MM.1S (cell line): ENCODE measurements around the gene WNT8B.

ENCODE experiments used
- DNase-seq: peaks from one replicate; pipeline ENCODE4 v3.0.0-alpha.2; 2015
- H2AFZ ChIP-seq: fragments of 300-600 bp; sonication (generic); 2 replicates; pipeline ENCODE4 v1.6.0; 2016; ENCODE audit warnings: antibody characterized with exemption, low read length
- H3F3A ChIP-seq: fragments of 300-600 bp; sonication (generic); 2 replicates; pipeline ENCODE4 v1.6.1; 2016; ENCODE audit warnings: mild to moderate bottlenecking, antibody characterized with exemption, low read length, moderate library complexity, mixed read lengths; ENCODE audit not compliant: insufficient read depth
- H3K27ac ChIP-seq: fragments of 300-600 bp; sonication (generic); 2 replicates; pipeline ENCODE4 v1.5.1; 2016; ENCODE audit warnings: mild to moderate bottlenecking, low read length
- H3K27me3 ChIP-seq: fragments of 300-600 bp; sonication (generic); replicated peaks from 2 replicates; pipeline ENCODE4 v1.6.0; 2016; ENCODE audit warnings: low read length; ENCODE audit not compliant: insufficient read depth
- H3K36me3 ChIP-seq: fragments of 300-600 bp; sonication (generic); replicated peaks from 2 replicates; pipeline ENCODE4 v1.6.1; 2016; ENCODE audit warnings: mild to moderate bottlenecking, low read length, mixed read lengths; ENCODE audit not compliant: insufficient read depth
- H3K4me1 ChIP-seq: fragments of 300-600 bp; sonication (generic); 2 replicates; pipeline ENCODE4 v1.6.1; 2016; ENCODE audit warnings: low read length, mixed read lengths
- H3K4me2 ChIP-seq: fragments of 300-600 bp; sonication (generic); 2 replicates; pipeline ENCODE4 v1.6.0; 2016; ENCODE audit warnings: low read depth, low read length
- H3K4me3 ChIP-seq: fragments of 300-600 bp; sonication (generic); 2 replicates; pipeline ENCODE4 v1.5.1; 2016; ENCODE audit warnings: low read length, mixed read lengths
- H3K79me2 ChIP-seq: fragments of 300-600 bp; sonication (generic); 2 replicates; pipeline ENCODE4 v1.6.1; 2016; ENCODE audit warnings: mixed run types, low read length, mixed read lengths
- H3K9ac ChIP-seq: fragments of 300-600 bp; sonication (generic); 2 replicates; pipeline ENCODE4 v1.6.1; 2016; ENCODE audit warnings: low read length, mixed read lengths
- H3K9me2 ChIP-seq: fragments of 300-600 bp; sonication (generic); replicated peaks from 2 replicates; pipeline ENCODE4 v1.6.1; 2016; ENCODE audit warnings: mild to moderate bottlenecking, low read length, mixed read lengths; ENCODE audit not compliant: insufficient read depth
- H3K9me3 ChIP-seq: fragments of 300-600 bp; sonication (generic); replicated peaks from 2 replicates; pipeline ENCODE4 v1.6.1; 2016; ENCODE audit warnings: mild to moderate bottlenecking, low read length, mixed read lengths; ENCODE audit not compliant: insufficient read depth
- H4K20me1 ChIP-seq: fragments of 300-600 bp; sonication (generic); 2 replicates; pipeline ENCODE4 v1.6.1; 2016; ENCODE audit warnings: mild to moderate bottlenecking, low read length, moderate library complexity, mixed read lengths; ENCODE audit not compliant: insufficient read depth
- CTCF ChIP-seq: fragments of 300-600 bp; sonication (generic); IDR thresholded peaks from 2 replicates; pipeline ENCODE4 v1.5.1; 2016; ENCODE audit warnings: antibody characterized with exemption, low read length, mixed read lengths
- EZH2 ChIP-seq: fragments of 300-600 bp; sonication (generic); optimal IDR thresholded peaks from 2 replicates; pipeline ENCODE3; 2017; ENCODE audit warnings: low read depth, mild to moderate bottlenecking, antibody characterized with exemption, low read length, mixed read lengths
- EZH2phosphoT487 ChIP-seq: fragments of 300-600 bp; sonication (generic); IDR thresholded peaks from 2 replicates; pipeline ENCODE4 v1.6.1; 2018; ENCODE audit warnings: antibody characterized with exemption, low read length

WNT8B gene

GRCh38 chr10:100529475-100530298 lies 66.9 kb downstream of the WNT8B start, which contains the start of gene NDUFB8:
Gene NDUFB8 (minus strand): TSS chr10:100529871. CDS start chr10:100529851, 20 bp downstream.
- Histone ChIP-seq H2AFZ (peak within 1 kb of the TSS; percentile 96), H3K4me3 (peak within 1 kb of the TSS; percentile 99), H3K27ac (peak within 1 kb of the TSS; percentile 54; the same call in 1 of the 2 replicates), H4K20me1 (no peaks in the 10 kb centered on the region), H3K79me2 (peaks cover 41% of the 10 kb centered on the region), H3K36me3 (peaks cover 7% of the 10 kb centered on the region; the same call in 1 of the 2 replicates), H3K27me3 (no peaks in the 10 kb centered on the region), H3K9ac (peak within 1 kb of the TSS; percentile 94), H3K9me2 (no peaks in the 10 kb centered on the region), H3F3A (peaks cover 19% of the 10 kb centered on the region), H3K4me1 (peaks cover 34% of the 10 kb centered on the region), H3K4me2 (peak within 1 kb of the TSS; percentile 97), H3K9me3 (no peaks in the 10 kb centered on the region)
- DNase-seq: peak; percentile 82
- TF ChIP-seq EZH2: no peak
- no peak for TF ChIP-seq EZH2phosphoT487
- TF ChIP-seq CTCF: no peak

GRCh38 chr10:100531761-100532160 lies 69.0 kb downstream of the WNT8B start:
- Histone ChIP-seq H3K27me3 (no peaks in the 10 kb centered on the region), H3K4me1 (peaks cover 47% of the 10 kb centered on the region), H3K9ac (no peak overlapping the region), H4K20me1 (no peaks in the 10 kb centered on the region), H3K27ac (peak overlapping the region; percentile 75), H3K36me3 (peaks cover 1% of the 10 kb centered on the region; the same call in 1 of the 2 replicates), H3K9me2 (no peaks in the 10 kb centered on the region), H2AFZ (no peak overlapping the region), H3K79me2 (peaks cover 44% of the 10 kb centered on the region), H3K4me2 (peak overlapping the region; percentile 42; the same call in 1 of the 2 replicates), H3K9me3 (no peaks in the 10 kb centered on the region), H3F3A (peaks cover 19% of the 10 kb centered on the region), H3K4me3 (0 out of 2 replicates have a peak overlapping the region, but pooled peaks have one; percentile 1)
- TF ChIP-seq CTCF: no peak
- no peak for TF ChIP-seq EZH2
- no peak for TF ChIP-seq EZH2phosphoT487
- DNase-seq: peak; percentile 88
